MV-4-11 (cell line): Measurements from ENCODE around the gene GINS2.

Experiments
- DNase-seq: peaks from one replicate; lab custom pipeline; 2025; lab: John Stamatoyannopoulos, UW

The GINS2 gene

DNA sequence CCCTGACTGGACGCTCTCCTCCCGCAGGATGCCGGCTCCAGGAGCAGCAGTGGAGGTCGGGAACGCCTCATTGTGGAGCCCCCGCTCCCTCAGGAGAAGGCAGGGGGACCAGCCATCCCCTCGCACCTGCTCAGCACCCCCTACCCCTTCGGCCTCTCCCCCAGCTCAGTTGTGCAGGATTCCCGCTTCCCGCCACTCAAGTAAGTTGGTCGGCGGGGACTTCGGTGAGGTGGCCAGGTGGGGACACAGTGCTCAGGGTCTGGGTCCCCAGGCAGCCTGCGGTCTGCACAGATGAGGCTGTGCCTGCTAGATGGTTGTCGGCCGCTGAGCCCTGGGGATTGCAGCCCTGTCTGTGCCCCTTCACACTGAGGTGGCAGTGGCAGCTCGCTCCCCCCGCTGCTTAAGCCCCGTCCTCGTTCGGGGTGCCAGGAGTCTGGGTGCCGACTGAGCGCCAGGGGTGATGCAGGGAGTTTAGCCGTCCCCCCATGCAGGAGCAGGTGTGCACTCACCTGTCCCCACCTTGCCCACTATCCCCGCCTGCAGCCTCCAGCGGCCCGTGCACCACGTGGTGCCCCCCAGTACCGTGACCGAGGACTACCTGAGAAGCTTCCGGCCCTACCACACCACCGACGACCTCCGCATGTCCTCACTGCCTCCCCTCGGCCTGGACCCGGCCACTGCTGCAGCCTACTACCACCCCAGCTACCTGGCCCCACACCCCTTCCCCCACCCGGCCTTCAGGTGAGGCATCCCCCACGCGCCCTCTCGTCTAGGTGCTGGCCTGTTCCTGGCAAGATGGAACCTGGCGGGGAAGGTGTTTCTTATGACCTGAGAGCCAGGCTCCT, 34.3 kb downstream of the GINS2 start:
- no peak for DNase-seq

DNA sequence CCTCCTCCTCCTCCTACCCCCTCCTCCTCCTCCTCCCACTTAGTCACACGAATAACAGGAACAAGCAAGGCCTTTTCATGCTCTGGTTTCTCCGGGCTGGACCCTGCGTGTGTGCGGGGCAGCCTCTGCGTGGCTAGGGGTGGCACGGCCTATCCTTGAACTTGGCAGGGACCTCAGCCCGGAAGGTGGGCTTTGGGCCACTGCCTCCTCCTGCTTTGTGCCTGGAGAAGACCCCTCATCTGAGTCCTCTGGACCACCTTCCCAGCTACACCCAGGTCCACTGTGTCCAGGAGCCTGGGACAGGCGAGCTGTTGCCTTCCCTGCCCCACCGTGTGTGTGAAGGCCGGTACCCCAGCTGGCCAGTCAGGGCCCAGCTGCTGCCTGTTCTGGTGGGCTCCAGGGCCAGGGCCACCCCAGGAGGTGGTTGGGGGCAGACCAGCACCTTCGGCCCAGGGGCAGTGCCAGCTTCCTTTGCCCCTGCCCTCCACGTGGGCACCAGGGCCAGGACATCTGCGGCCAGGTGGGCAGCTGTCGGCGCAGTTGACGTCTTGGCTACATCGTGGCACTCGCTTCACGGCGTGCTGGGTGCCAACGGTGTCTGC, 35.4 kb downstream of the GINS2 start:
- no peak for DNase-seq

DNA sequence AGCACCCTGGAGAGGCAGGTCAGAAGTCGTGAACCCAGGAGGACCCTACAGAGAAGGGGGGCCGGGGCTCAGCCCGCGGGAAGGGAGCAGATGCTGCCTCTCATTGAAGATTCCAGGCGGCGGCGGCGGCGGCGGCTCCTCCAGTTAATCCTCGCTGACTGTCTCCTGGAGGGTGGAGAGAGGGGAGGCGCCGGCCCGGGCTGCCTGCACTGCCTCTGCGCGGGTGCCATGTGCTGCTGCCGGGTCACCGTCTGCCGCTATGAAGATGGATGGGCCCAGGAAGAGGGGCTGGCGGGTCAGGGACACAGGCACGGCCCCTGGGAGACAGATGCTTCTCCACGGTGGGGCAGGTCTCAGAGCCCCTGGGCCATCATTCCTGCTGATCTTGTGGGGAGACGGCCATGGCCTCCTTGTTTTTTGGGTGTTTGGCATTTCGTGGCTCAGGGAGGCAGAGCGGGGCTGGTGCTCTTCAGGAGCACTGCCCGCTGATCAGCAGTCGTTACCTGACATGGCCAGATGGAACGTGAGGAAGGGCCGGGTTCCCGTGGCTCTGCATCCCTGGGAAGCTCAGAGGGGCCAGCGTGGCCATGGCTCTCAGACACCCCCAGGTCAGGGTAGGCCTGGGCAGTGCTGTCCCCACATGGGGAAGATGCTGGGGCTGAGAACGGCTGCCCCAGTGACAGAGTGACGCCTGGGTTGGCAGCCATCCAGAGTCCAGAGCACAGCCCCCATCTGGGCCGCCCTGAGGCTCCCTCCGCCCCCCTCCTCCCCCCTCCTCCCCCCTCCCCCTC, 36.1 kb downstream of the GINS2 start:
- DNase-seq = no peak

DNA sequence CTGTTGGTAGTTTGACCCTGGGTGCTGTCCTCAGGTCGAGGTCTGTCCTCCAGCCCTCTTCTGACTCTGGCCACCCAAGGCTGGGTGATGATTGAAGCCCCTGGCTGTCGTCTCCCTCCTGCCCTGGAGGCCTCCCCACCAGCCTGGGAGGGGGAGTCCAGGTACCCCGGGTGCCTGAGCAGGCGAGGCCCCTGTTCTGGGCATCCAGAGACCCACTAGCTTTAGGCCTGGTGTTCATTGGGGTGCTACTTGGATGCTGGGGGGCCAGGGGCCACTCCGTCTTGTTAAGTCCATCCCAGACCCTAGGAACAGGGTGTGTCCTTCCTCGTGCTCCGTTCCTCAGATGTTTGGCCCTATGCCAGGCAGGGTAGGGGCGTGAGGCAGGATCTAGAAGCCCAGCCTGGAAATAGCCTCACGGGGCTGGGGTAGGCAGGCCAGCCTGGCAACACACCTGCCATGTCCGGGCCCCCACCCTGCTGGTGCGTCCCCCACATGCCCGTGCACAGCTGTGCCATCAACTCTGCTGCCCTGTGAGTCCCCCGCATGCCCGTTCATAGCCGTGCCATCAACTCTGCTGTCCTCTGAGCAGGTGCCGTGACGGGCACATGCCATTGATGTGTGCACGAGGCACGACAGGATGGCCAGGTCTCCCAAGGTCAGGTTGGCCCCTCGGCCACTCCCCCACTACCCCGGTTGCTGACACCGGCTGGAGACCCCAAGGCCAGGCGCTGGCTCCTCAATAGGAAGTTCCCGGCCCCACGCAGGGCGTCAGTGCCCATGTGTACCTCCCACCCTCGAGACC, 36.9 kb downstream of the GINS2 start:
- DNase-seq = no peak

DNA sequence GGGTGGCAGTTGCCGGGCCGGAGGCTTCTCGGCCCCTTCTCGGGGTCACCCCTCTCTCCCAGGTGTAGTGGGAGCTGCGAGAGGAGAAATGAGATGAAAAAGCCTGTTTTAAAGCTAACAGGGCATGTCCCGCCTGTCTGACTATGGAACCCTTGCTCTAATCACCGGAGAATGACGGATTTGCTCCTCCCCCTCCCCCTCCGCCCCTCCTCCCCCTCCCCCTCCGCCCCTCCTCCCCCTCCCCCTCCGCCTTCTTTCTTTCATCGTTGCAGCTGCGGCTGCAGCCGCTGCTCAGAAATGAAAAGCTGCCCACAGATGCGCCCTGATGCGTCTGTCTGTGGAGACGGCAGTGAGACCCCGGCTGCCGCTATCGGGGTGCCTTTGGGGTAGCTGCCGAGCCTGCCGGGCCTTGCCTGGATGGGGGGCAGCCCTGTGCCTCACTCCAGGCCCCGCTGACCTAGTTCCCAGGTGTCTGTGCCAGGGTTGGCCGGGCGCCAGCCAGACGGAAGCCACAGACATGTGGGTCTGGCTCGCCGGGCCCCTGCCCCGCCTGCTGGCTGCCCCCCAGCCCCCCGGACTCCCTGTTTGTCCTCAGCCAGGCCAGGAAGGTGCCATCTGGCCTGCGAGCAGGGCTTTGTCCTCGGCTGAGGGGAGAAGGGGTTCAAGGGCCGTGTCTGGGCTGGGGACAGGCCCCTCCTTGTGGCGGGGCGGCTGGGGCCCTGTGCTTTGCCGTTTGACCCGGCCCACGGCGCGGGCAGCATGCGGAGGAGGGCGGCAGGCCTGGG, 37.7 kb downstream of the GINS2 start:
- DNase-seq = no peak

DNA sequence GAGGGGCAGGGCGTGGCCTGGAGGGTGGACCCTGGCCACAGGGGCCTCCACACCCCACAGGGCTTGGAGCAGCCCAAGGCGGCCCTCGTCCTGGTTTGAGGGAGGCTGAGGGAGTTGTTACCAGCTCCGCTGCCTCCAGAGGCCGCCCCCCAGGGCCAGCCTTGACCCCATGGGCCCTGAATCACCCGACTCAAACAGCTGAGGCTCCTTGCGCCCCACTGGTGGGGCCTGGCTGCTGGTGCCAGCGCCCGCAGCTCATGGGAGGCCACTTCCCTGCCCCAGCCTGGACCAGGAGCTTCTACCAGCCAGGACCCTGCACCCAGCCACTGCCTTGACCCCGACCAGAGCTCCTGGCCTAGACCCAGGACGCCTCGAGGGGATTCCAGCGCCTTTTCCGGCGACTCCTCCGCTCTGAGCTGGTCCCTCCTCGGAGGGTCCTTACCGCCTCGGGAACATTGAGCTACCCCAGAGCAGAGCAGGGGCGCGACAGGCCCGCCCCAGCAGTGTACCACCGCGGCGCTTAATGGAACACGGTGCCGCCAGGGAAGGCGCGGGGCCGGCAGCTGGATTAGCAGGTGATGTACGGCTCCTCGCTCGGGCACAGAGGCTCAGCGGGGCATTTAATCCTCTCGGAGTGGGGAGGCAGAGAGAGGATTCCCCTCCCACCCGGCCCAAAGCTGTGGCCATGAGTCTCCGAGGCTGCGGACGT, 38.5 kb downstream of the GINS2 start:
- DNase-seq = no peak

DNA sequence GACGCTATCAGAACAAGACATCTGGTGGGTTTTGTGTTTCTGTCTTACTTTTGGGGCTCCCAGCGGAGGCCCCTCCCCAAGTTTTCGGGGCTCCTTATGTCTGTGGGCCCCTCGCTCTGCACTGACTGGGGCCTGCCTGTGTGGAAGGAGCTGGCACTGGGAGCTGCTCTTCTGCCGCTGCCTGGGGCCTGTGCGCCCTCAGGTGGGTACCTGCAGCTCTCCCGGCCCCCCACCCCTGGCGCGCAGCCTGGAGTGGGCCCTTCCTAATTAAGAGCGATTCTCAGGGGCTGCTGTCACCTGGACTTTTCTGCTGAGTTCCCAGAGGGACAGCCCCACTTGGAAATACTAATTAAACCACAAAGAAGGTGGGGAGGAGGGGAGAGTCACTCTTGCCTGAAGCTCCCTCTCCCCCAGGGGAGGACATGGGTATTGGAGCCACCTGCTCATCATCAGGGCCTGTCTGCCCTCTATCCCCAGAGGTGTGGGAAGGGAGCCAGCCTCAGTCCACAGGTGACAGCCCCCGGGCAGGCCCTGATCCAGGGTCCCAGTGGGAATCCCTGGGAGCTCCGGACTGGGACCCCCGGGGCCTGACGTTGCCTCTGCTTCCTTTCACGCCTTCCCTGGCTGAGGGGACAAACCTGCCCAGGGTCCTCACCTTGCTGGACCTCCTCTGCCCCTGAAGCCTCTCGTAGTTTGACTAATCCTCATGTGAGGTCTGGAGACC, 39.2 kb downstream of the GINS2 start:
- no peak for DNase-seq

DNA sequence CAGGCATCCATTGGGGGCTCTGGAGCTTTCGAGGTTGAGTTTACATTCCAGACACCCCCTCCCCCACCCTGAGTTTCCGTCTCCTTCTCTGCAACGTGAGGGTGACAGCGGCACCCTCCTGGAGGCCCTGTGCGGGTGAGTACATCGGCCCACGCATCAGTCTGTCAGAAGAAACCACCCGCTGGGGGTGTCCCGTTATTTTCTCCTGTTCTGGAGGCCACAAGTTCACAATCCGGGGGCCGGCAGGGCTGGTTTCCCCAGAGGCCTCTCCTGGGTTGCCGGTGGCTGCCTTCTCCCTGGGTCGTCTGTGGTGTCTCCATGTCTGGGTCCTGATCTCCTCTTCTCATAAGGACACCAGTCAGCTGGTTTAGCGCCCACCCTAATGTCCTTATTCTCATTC, 39.9 kb downstream of the GINS2 start:
- DNase-seq = no peak

DNA sequence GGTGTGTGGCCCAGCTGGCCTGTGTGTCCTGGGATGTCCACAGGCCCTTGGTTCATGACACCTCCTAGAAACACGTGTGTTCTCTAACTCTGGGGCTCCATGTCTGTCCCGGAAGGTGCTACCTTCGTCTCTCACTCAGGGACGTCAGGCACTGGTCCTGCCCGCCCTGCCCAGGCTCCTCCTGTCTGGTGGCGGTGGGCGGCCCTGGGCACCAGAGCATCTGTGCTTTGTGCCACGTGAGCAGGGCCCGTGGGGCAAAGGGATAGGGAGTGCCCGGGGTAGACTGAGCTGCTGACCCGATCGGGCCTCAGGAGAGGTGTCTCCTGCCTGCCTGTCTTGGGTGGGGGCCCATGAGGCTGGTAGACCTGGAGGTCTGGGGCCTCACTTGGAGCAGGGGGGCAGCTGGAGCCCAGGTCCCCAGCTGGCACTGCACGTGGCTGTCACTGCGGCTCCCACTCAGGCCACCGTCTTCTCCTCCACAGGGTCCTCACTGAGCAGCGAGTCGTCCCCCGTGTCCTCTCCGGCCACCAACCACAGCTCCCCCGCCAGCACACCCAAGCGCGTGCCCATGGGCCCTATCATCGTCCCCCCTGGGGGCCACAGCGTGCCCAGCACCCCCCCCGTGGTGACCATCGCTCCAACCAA, 40.6 kb downstream of the GINS2 start:
- no peak for DNase-seq

DNA sequence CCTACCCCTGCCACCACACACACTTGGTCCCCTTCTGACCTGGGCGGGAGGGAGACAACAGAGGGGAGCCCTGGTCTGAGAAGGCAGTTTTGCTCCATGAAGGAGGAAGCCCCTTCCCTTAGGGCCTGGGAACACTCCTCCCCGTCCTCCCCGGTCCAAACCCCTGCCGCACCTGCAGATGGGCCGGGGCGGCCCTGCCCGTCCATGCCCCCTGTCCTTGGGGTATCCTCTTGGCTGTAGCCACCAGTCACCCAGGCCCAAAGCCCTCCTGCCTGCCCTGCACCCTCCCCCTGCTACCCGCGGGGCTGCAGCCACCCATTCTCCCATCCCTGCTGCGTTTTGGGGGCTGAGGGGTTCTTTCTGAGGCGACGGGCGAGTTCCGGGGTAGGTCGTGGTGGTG, 41.8 kb downstream of the GINS2 start:
- DNase-seq = no peak

DNA sequence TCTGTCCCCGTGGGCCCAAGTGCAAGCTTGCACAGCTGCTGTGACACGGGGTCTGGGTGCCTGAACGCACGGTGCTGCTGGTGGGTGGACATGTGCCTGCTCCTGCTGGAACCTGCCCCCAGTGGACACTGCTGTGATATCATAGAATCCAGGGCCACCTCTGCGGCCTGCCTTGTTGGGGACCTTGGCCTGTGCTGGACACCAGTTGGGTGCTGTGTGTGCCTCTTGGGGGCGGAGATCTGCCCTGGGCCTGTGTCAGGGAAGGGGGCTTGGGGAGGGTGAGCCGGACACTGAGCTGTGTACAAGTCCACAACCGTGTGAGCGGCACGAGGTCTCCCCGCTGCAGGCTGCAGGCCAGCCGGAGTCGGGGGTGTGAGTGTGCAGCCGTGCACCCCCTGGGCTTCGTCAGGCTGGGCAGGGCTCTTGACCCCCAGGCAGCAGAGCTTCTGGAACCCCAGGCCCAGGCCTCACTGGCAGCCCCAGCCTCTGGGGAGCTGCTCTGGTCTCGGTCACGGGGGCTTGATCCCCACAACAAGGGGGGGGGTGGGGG, 42.3 kb downstream of the GINS2 start:
- DNase-seq = no peak

DNA sequence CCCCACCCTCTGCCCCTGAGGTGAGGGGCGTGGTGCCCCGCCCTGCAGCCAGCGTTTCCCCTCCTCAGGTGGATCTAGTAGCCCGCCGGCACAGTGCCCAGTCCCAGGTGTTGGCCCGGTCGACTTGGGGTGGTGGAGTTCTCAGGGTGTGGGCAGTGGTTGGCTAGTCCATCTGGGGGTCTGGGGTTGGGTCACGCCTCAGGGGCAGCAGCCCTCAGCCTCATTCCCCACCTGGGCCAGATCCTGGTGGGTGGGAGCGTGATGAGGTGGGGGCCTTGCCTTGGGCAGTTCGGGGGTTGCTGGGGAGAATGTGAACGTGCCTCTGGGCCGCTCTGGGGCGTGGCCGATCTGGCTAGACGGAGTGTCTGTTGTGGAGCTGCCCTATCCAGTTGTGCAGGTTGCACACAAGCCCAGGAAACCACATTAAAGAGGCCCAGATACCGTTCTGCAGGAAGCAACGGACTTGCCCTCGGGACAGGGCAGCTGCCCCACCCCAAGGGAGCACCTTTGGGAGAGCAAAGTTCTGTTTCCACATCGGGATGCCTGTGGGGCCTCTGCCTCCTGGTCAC, 43.6 kb downstream of the GINS2 start:
- DNase-seq = no peak

DNA sequence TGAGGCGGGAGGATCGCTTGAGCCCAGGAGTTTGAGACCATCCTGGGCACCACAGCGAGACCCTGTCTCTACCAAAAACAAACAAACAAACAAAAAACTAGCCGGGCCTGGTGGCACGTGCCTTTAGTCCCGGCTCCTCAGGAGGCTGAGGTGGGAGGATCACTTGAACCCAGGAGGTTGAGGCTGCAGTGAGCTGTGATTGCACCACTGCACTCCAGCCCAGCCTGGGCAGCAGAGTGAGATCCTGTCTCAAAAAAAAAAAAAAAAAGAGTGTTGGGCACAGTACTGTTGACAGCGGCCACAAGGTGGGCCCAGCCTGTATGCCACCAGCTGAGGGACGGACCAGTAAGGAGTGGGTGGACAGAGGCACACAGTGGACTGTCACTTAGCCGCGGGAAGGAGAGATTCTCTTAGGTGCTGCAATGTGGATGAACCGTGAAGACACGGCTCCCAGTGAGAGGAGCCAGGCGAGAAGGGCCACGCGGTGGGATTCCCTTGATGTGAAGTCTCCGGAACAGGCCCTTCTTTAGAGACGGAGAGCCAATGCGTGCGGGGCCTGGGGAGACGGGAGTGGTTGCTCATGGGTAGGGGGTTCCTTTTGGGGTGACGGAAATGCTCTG, 44.6 kb downstream of the GINS2 start:
- no peak for DNase-seq

DNA sequence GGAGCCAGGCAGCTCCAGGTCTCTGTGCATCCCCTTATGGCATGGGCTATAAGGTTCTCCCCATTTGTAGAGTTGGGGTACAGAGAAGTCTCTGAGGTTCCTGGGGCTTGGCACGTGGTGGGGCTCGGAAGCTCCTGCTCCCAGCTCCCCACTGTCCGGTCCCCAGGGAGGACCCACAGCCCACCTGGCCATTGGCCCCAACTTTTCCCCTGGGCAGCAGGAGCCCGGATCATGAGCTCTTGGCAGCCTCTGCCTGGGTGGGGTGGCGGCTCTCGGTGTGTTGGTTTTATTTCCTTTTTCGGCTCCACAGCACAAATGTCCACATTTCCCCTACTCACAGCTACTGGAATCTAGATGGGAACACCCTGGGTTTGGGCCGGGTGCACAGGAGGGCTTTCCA, 45.1 kb downstream of the GINS2 start:
- no peak for DNase-seq

DNA sequence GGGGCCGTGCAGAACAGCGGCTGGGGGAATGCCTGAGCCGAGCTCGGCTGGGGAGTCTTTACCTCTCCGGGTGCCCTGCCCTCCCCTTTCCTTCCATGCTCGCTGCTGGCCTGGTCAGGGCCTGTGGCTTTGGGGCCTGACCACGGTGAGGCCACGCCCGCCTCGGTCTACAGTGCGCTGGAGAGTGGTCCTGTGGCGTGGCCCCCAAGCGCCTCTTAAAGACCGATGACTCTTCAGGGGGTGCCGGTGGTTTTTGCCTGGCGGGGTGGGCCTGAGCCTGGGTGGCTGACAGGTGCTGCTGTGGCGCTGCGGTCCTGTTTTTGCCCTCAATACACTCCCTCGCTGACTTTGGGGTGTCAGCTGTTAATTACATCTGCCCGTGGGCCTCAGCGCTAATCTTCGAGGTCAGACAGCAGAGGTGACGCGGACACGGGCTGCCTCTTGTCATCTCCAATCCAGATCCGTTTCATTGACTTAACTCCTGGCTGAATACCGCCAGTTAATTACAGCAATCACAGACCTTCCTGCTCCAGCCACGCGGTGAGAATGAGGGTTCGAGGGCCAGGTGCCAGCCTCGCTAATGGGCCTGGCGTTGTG, 45.9 kb downstream of the GINS2 start:
- DNase-seq = peak; percentile 20

DNA sequence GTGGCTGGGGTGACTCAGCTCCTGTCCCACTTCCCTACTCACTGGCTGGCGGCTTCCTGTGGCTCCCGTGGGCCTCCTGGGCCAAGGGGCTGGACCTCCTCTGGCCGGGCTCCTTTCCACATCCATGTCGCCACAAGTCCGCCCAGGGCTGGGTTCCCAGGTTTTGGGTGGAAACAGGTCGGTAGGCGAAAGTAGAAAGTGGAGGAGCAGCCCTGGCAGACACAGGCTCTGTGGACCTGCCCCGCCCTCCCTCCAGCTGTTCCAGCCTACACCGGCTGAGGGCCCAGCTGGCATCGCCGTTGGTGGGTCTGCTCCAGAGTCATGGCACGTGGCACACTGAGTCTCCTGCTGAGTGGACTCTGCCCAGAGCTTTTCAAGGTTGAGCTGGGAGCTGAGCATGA, 47.0 kb downstream of the GINS2 start:
- DNase-seq = no peak

DNA sequence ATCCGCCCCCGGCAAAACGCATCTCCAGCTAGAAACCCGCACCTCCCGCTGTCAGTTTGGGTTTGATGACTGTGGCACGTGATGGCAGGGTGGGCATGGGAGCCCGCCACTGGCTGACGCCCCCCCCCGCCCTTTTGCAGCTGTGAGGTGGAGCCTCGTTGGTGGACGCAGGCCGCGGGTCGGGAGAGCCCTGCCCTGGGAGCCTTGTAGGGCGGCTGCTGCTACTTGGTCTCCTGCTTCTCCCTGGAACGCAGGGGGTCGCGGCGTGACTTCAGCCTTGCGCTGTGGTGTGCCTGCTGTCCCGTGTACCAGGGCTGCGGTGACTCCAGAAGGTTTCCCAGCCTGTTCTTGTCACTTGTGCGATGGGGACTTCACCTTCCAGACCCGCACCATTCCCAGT, 47.4 kb downstream of the GINS2 start:
- no peak for DNase-seq

DNA sequence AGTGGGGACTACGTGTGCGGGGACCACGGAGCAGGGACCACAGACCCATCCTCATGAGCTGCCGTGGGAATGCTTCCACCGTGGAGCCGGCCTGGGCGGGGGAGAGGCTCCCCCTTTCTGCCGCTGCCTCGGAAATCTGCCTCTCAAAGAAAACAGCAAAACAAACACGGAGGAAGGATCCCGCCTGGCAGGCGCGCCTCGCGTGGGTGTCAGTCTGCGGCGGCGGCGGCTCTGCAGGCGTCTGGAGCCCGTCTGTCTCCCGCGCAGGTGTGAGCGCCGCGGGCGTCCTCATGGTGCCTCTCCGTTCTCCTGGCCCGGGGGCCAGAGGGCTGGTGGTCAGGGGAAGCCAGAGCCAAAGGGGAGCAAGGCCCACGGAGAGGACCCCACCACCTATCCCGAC, 48.2 kb downstream of the GINS2 start:
- DNase-seq = no peak
